Measurements from ENCODE around the gene SMPX. TPM values are rescaled to one million over a fixed set of nuclear protein-coding genes. Genes with fewer than 3 reads are reported as not detected.

Gene SMPX
- polyA plus RNA-seq, 1 donor (not counting 4 experiments of a cell fraction or from before 2014, with no cell fraction given): not detected

DNA sequence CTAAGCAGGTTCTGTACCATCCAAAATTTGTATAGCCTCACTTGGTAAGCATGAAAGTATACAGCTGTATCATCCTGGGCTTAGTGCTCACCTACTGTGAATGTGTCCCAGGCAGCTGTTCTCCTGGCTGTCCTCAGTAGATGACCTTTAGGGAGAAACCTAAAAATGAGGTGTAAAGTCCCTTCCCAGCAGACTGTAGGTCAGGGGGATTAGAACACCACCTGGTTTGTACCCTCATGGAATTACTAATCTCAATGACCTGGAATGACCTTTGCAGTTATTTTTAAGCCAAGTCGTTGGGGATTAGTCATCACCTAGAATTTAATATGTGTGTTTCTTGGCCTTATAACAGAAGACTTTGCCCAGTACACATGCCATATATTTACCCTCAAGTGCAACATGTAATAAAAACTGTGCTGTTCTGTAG is 42.4 kb upstream of the SMPX start:
- Histone ChIP-seq H3K27me3 (ENCODE audit: control insufficient read depth, extremely low read depth, insufficient read depth, low read length) (no peaks in the 10 kb centered on the region), H3K4me3 (ENCODE audit: control insufficient read depth in 2 of 3, extremely low read depth in 1 of 3, insufficient read depth in 2 of 3, low read depth in 1 of 3, low read length in 3 of 3) (no peak overlapping the region), H3K9ac (ENCODE audit: control insufficient read depth, extremely low read depth, insufficient read depth, low read length) (no peak overlapping the region), H3K4me2 (ENCODE audit: control insufficient read depth, extremely low read depth, insufficient read depth, low read depth, low read length) (no peak overlapping the region), H3K27ac (ENCODE audit: control insufficient read depth, insufficient read depth, low read length) (no peak overlapping the region), H2AFZ (ENCODE audit: control insufficient read depth, low read length) (no peak overlapping the region), H3K36me3 (ENCODE audit: control insufficient read depth in 2 of 2, extremely low read depth in 1 of 2, insufficient read depth in 2 of 2, low read length in 2 of 2) (no peaks in the 10 kb centered on the region), H3K79me2 (ENCODE audit: control insufficient read depth, insufficient read depth, low read length) (no peaks in the 10 kb centered on the region), H3K9me3 (ENCODE audit: control insufficient read depth, low read depth, low read length) (no peaks in the 10 kb centered on the region), H3K4me1 (ENCODE audit: control insufficient read depth, extremely low read depth, insufficient read depth, low read length) (no peaks in the 10 kb centered on the region), H4K20me1 (ENCODE audit: control insufficient read depth, extremely low read depth, insufficient read depth, low read length) (no peaks in the 10 kb centered on the region), H3K9me1 (ENCODE audit: control insufficient read depth, extremely low read depth, insufficient read depth, low read length) (no peaks in the 10 kb centered on the region)
- no peak for DNase-seq (ENCODE audit: low read depth, low spot score)
- dilution Hi-C loops (cut with MboI; ENCODE audit: extremely low pct_ligation_motif_present, low sequenced_read_pairs): no loop called here
- TF ChIP-seq, protein P1, sequence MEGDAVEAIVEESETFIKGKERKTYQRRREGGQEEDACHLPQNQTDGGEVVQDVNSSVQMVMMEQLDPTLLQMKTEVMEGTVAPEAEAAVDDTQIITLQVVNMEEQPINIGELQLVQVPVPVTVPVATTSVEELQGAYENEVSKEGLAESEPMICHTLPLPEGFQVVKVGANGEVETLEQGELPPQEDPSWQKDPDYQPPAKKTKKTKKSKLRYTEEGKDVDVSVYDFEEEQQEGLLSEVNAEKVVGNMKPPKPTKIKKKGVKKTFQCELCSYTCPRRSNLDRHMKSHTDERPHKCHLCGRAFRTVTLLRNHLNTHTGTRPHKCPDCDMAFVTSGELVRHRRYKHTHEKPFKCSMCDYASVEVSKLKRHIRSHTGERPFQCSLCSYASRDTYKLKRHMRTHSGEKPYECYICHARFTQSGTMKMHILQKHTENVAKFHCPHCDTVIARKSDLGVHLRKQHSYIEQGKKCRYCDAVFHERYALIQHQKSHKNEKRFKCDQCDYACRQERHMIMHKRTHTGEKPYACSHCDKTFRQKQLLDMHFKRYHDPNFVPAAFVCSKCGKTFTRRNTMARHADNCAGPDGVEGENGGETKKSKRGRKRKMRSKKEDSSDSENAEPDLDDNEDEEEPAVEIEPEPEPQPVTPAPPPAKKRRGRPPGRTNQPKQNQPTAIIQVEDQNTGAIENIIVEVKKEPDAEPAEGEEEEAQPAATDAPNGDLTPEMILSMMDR (optimal IDR thresholded peaks at IDR 0.05 in 1 of 3, IDR thresholded peaks at IDR 0.05 in 1 of 3, conservative IDR thresholded peaks at IDR 0.05 in 1 of 3; ENCODE audit: extremely low read depth in 1 of 3, insufficient read depth in 2 of 3, low read length in 3 of 3): no peak
- no peak for TF ChIP-seq EZH2 (IDR thresholded peaks at IDR 0.05; ENCODE audit: low read length)
- FAIRE-seq: no peak

DNA sequence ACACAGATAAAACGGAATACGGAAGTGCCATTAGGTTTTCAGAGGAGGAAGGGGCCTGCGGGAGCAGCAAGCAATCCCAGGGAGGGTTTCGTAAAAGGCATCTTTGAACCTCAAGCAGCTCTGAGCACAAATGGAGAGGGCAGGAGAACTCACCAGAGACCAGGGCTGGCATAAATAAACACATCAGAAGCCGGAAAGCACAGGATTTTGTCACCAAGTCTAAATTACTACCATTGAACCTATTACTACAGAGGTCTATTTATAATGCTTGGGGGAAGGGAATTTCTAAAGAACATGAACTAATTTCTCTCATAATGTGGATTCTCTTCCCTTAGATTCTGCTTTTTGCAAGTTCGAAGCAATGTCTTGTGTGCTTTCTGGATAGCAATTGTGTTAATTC is 41.9 kb upstream of the SMPX start:
- Histone ChIP-seq H3K27ac (ENCODE audit: control insufficient read depth, insufficient read depth, low read length) (no peak overlapping the region), H3K4me1 (ENCODE audit: control insufficient read depth, extremely low read depth, insufficient read depth, low read length) (no peaks in the 10 kb centered on the region), H3K4me3 (ENCODE audit: control insufficient read depth in 2 of 3, extremely low read depth in 1 of 3, insufficient read depth in 2 of 3, low read depth in 1 of 3, low read length in 3 of 3) (no peak overlapping the region), H3K9me1 (ENCODE audit: control insufficient read depth, extremely low read depth, insufficient read depth, low read length) (no peaks in the 10 kb centered on the region), H2AFZ (ENCODE audit: control insufficient read depth, low read length) (no peak overlapping the region), H3K9me3 (ENCODE audit: control insufficient read depth, low read depth, low read length) (no peaks in the 10 kb centered on the region), H4K20me1 (ENCODE audit: control insufficient read depth, extremely low read depth, insufficient read depth, low read length) (no peaks in the 10 kb centered on the region), H3K27me3 (ENCODE audit: control insufficient read depth, extremely low read depth, insufficient read depth, low read length) (no peaks in the 10 kb centered on the region), H3K79me2 (ENCODE audit: control insufficient read depth, insufficient read depth, low read length) (no peaks in the 10 kb centered on the region), H3K9ac (ENCODE audit: control insufficient read depth, extremely low read depth, insufficient read depth, low read length) (no peak overlapping the region), H3K36me3 (ENCODE audit: control insufficient read depth in 2 of 2, extremely low read depth in 1 of 2, insufficient read depth in 2 of 2, low read length in 2 of 2) (no peaks in the 10 kb centered on the region), H3K4me2 (ENCODE audit: control insufficient read depth, extremely low read depth, insufficient read depth, low read depth, low read length) (no peak overlapping the region)
- FAIRE-seq (no peak), DNase-seq (ENCODE audit: low read depth, low spot score) (no peak)
- dilution Hi-C loops (cut with MboI; ENCODE audit: extremely low pct_ligation_motif_present, low sequenced_read_pairs): no loop called here
- no peak for TF ChIP-seq EZH2 (IDR thresholded peaks at IDR 0.05; ENCODE audit: low read length)
- TF ChIP-seq, protein P1 (optimal IDR thresholded peaks at IDR 0.05 in 1 of 3, IDR thresholded peaks at IDR 0.05 in 1 of 3, conservative IDR thresholded peaks at IDR 0.05 in 1 of 3; ENCODE audit: extremely low read depth in 1 of 3, insufficient read depth in 2 of 3, low read length in 3 of 3): no peak
